ENCODE results near the gene FRMD4B.

DNA sequence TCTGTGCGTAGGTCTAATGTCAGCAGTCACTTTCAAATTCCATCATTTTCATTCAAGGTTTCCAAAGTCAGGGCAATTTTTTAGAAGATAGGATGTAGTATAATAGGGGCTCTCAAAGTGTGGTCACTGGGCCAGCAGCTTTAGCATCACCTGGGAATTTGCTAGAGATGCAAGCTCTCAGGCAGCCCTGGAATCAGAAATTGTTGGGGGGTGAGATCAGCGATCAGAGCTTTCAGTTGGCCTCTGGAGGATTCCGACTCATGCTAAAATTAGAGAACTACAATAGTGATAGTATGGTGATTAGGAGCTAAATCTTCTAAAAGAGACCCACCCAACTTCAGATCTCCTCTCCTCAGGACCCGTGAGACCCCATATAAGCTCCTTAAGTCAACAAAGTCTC is 2.4 kb upstream of the FRMD4B start:
- TF ChIP-seq EZH2 (IDR thresholded peaks at IDR 0.05; ENCODE audit: insufficient read depth, poor library complexity, severe bottlenecking) (no peak), EZH2phosphoT487 (IDR thresholded peaks at IDR 0.05; ENCODE audit: insufficient read depth, low read depth) (no peak)
